ENCODE data around the gene CLDN11. TPM values are rescaled to one million over a fixed set of nuclear protein-coding genes. Genes with fewer than 3 reads are reported as not detected.

The CLDN11 gene
- total RNA-seq, 2 donors from 2014 or later = 26.5 to 41.5 TPM

DNA sequence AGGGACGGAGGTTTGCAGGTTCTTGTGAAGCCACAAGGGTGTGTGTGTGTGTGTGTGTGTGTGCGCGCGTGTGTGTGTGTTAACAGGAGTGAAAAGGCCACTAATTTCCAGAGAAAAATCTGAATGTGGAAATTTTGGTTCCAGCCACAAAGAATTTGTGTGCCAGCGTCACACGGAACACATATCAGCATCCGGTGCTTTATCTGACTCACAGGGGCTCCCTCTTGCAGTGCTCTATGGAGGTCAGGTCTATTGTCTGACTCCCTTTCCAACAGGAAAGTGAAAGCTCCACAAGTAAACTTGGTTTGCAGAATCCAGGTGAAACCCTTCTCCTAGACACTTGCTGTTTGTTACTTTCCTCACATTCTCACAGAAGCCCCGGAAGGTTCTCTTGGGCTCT, 6.2 kb downstream of the CLDN11 start:
- no peak for DNase-seq (ENCODE audit: low spot score)
- intact Hi-C loops (cut with DNase I) = no loop called here

DNA sequence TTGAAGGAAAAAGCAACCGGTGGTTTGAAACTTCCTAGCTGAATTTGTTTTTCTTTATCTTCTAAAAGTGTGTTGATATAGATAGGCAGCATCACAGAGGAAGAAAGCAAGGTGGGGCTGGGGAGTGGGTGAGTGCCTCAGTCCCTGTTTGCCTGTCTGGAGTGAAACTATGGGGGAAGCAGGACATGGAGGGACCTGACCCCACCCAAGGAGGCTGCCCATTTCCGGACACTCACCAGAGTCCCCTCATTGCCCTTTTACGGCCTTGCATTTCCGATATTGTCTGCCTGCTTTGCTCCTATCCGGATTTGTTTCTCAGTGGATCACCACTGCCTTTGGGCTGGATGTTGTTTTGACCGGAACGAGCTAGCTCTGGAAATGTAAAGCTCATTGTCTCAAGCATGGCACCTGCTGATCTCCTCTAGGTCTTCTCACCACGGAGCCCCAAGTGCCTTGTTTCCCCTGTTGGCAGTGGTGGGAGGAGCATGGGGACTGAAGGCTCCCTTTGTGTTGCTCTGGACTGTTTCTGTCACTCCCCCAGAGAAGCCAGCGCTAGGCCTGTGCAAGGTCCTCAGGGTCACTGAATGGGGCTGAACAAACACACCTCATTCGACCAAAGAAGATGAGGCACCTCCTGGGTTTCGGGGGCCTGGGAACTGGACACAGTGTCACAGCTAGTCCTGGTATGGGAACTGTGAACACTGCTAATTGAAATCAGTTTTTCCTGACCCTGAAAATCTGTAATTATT, 7.0 kb downstream of the CLDN11 start:
- no peak for DNase-seq (ENCODE audit: low spot score)
- intact Hi-C loops (cut with DNase I) = no loop called here

DNA sequence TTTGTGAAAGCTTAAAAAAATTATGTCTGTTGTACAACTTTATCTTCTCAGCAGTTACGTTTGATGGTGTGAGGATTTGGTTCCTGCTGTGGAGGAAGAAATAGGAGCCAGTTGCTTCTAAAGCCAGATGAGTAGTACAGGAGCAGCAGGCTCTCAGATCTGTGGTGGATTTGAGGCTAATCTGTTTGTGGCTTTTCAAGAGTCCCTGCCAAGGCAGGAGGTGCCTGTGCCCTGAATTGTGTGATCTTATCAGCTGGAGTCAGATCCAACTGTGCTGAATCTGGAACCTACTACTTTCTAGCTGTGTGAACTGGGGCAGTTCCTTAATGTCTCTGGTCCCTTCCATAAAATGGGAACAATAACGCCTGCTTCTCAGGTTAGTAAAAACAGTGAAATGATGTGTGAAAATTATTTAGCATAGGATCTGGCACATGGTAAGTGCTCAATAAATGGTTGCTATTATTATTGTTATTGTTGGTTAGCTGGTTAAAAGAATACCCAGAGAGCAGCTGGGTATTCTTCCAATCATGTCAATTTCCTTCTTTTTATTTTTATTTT, 7.7 kb downstream of the CLDN11 start:
- intact Hi-C loops (cut with DNase I) = no loop called here
- DNase-seq (ENCODE audit: low spot score) = no peak

DNA sequence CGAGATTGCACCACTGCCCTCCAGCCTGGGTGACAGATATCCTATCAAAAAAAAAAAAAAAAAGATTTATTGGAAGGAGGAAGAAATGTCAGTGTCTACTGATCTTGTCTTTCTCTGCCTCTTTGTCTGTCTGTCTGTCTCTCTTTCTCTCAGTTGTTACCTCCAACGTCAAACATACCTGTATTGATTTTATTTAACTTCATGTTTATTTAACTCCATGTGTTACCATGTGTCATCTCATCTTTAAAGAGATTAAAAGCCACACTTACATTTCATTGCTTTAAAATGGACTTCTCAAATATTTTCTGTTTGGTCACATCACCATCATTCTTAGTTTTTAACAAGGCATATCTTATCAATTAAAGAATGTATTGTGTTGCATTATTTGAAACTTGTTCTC, 9.4 kb downstream of the CLDN11 start:
- intact Hi-C loops (cut with DNase I) = no loop called here
- DNase-seq (ENCODE audit: low spot score) = no peak

DNA sequence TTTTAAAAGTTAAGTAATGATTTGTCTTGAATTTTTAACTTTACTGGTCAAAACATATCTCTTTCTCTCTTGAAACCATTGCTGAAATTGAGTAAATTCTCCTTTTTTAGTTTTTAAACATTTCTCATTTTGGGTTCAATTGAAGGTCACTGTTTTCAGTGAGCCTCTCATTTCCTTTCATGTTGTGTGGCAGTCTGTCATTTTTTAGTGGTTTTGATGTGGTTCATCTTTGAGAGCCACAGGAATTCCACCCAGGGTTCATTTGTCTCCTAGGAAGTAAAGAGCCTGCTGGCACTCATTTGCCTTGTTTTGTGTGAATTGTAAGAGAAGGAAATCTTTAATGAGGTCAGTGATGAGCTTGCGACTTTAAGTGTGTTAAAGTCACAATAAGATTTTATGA, 10.4 kb downstream of the CLDN11 start:
- intact Hi-C loops (cut with DNase I) = no loop called here
- DNase-seq (ENCODE audit: low spot score) = no peak

DNA sequence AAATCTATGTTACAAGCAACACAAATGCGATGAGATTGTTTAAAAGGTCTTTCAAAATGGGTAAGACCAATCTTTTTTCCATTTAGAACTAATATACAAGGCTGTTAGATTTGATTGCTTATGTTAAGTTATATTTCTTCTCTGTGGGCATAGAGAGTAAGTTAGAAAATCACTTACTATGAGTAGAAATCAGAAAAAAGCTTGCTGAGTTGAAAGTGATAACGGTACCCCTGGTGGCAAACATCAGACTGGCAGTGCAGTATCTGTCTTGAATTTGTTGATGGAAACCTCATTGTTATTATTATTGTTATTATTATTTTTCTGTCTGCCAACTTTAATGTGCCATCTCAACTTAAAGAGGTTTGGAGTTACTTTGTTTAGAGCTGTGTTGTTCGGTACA, 12.4 kb downstream of the CLDN11 start:
- intact Hi-C loops (cut with DNase I) = no loop called here

DNA sequence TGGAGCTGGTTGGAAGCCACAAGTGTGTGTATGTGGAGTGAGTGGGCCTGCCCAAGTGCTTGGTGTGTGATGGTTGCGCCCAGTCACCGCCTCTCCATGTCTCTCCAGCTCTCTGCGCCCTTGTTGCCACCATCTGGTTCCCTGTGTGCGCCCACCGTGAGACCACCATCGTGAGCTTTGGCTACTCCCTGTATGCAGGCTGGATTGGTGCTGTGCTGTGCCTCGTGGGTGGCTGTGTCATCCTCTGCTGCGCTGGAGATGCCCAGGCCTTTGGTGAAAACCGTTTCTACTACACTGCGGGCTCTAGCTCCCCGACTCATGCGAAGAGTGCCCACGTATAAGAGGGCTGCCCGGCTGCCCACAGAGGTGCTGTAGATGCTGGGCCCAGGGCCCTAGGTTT, 13.7 kb downstream of the CLDN11 start:
- no peak for DNase-seq (ENCODE audit: low spot score)
- intact Hi-C loops (cut with DNase I) = no loop called here

More for the DNA sequence above, 12.4 kb downstream of the CLDN11 start:
- no peak for DNase-seq (ENCODE audit: low spot score)

DNA sequence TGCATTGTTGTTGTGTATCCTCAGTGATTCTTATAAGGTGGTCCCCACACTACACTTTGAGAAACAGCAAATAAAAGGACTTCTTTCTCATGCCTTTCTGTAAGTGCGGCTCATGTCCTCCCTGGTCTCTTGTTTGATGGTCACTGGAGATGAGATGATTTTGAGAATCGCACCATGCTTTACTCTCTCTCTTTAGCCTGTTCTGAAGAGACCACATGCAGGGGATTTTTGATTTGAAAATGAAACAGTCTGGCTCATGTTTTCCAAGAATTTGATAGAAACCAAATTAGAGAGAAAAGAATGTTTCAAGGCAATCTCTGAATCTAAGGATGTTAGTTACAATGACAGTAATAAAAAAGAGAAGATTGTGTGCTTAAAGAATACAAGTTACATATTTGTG, 18.0 kb downstream of the CLDN11 start:
- intact Hi-C loops (cut with DNase I) = no loop called here
- no peak for DNase-seq (ENCODE audit: low spot score)

DNA sequence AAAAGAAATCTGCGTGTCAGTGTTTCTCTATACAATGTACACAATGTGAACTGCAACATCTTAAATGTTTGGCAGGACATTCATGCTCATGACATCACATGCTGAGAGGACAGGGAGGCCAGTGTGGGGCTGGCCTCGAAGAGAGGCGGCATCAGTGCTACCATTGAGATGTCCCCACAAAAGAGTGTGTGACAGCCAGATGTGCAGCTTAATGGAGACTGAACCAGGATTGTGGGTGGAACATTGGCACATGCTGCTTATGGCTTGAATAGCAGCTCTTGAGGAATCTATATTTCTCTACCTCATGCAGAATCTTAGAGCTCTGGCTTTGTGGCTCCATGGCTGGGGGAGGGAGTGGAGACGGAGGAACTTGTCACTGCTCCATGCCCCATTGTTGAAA, 18.5 kb downstream of the CLDN11 start:
- no peak for DNase-seq (ENCODE audit: low spot score)
- intact Hi-C loops (cut with DNase I) = no loop called here

DNA sequence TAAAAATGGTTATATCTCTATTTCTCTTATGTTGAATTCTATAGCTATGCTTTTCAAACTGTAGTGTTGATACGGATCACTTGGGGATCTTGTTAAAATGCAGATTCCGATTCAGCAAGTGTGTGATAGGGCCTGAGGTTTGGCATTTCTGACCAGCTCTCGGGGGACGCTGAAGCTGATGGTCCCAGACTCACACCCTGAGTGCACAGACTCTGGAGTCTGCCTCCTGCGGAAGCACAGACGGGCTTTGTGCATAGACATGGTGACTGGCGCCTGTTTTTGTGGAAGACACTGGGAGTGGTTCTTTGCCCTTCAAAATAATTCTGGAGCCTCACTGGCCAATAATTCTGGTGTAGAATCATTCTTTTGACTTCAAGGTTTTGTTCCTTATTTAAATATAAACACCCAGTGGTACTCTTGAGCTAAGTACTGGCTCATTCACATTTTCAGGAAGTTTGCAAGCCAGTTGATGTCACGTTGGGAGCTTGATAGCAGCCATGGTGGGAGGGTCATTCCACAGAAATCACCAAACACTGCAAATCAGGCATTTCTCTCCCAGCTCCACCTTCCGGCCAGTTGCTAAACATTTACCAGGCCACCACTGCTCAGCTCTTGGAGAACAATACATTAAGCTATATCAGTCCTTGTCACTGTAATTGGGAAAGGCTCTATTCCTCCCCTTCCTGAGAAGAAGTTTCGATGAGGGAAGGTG, 19.2 kb downstream of the CLDN11 start:
- DNase-seq (ENCODE audit: low spot score) = no peak
- intact Hi-C loops (cut with DNase I) = no loop called here

DNA sequence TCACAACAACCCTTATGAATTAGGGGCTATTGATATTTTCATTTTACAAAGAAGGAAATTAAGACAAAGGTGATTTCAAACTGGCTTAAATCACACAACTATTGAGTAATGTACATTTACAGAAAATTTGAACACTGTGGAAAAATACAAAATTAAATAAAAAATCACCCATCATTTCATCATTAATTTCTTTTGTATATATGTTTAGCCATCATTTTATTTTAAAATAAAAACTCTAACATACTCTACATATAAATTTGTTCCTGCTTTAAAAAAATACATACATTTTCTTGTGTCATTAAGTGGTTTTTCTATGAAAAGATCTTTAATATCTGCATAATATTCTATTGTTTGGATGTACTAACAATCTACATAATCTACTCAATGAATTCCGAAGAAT, 20.2 kb downstream of the CLDN11 start:
- no peak for DNase-seq (ENCODE audit: low spot score)
- intact Hi-C loops (cut with DNase I) = no loop called here

DNA sequence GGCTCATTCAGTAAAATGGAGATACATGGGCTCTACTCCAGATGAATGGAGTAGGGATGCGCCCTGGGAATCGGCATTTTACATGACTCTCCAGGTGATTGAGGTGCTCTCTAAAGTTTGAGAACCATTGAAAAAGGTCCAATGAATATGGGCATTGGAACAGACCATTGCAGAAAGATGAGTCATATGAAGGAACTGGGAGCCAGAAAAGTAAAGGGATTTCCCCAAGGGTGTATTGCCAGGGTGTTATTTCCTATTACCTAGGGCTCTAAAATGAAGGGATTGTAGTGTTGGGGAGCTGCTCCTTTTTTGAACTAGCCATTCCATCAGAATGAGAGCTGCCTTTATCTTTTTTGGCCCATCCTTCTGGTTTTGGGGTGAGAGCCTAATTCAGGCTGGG, 21.7 kb downstream of the CLDN11 start:
- DNase-seq (ENCODE audit: low spot score) = no peak
- intact Hi-C loops (cut with DNase I) = no loop called here

DNA sequence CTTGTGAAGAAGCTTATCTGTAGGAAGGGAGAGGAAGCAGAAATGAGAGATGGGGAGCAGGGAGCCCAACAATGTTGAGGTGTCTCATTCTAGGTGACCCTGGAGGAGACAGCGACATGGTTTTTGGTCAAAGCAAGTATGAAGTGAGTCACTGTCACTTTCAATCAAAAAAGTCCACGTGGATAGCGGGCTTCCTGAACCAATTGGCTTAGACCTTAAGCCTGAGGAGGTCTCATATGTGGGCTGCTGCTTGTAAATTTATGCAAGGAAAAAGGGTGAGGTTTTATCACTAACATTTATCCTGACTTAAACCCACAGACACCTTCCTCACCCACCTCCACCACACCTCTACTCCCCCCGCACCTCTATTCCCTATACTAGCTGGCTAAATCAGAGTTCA, 22.7 kb downstream of the CLDN11 start:
- intact Hi-C loops (cut with DNase I) = no loop called here
- DNase-seq (ENCODE audit: low spot score) = no peak

DNA sequence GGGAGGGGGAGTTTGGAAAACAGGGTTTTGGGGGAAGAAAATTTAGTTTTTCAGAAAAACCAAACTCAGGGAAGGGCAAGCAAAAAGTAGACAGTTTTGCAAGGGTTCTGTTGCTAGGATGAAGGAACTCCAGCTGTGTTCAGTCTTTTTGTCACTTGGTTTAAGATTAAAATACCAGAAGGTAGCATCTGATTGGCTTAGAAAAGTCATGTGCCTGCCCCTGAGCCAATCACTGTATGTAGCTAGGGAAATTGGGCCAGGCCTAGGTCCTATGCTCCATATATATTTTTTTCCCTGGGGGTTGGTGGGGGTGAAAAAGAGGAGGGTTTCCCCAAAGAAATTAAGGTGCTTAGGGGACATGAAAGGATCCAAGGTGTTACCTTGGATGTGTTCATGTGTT, 24.3 kb downstream of the CLDN11 start:
- DNase-seq (ENCODE audit: low spot score) = no peak
- intact Hi-C loops (cut with DNase I) = no loop called here

DNA sequence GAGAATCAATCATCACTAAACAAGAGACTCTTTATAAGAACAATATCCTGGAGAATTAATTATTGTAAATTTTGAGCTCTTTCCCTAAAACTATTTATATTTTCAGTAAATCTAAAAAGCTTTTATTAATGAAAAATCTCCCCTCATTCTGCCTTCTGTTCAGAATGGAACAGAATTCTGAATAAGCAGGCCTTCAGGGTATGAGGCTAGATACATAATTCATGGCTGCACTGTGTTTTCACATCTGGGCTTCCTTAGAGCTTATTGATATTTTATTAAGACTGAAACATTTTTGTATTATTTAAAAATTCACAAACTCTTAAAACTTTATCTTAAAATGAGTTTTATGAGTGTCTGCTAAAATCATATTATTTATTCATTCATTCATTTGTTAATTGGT, 24.8 kb downstream of the CLDN11 start:
- DNase-seq (ENCODE audit: low spot score) = no peak
- intact Hi-C loops (cut with DNase I) = no loop called here

DNA sequence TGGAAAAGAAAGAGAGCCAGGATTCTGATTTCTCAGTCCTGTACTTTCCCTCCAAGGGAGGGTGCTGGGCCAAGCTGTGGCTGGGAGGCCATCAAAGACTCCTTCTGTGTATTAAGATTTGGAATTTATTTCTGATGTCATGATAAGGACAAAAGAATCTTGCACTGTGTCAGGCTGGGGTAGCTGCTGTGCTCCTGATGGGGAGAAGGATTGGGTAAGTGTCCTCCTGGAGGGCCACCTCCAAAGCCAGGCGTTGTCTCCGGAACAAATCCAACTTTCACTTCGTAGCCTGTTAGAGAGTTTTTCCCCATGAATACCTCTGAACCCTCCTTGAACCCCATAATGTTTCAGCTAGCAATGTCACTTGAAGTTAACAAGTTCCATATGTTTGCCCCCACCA, 29.9 kb downstream of the CLDN11 start:
- DNase-seq (ENCODE audit: low spot score) = no peak
- intact Hi-C loops (cut with DNase I) = no loop called here

DNA sequence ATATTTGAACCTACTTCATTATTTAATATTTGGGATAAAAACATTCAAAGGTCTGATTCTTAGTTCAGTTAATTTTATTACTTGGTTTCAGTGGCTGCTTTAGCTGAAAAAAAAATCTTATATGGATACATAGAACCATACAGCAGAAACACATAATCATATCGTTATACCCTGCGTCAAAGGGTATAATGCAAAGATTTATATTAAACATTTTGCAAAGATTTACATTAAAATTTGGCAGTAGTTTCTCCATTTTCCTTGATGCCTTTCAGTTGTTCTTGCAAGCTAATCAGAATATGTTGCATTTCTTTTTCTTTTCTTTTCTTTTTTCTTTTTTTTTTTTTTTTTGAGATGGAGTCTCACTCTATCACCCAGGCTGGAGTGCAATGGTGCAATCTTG, 31.4 kb downstream of the CLDN11 start:
- DNase-seq (ENCODE audit: low spot score) = no peak
- intact Hi-C loops (cut with DNase I) = no loop called here

DNA sequence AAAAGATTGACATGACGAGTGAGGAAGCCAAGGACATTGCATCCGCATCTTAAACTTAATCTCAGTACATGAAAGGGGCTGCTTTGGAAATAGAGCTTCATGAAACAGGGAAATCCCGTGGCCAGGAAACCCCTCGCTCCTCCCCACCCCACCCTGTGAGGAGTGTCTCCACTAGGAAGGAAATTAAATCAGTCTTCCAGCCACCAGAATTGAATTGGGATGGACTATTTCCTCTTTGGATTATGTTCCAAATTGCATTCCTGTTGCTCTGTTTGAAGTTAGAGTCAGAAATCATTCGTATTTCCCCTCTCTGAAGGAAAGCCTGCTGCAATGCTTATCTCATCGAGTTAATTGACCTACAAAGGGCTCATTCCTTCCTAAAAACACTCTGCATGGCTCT, 35.8 kb downstream of the CLDN11 start:
- intact Hi-C loops (cut with DNase I) = no loop called here
- DNase-seq (ENCODE audit: low spot score) = no peak

DNA sequence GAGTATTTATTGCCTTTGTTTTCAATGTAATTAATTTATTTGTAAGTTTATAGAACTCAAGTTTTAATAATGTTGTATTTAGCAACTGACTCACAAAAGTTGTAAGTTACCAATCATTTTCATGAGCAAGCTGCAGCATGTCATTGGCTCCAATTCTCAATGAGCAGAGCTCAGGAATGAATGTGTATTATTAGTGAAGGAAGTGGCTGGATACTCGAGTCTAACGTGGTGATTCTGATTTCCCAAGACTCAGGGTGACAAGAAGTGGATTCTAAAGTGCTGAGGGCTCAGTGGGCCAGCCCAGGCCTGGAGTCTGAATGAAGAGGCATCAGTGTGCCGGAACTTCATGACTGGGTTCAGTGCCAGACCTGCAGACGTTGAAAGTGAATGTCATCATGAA, 39.6 kb downstream of the CLDN11 start:
- intact Hi-C loops (cut with DNase I) = no loop called here
- no peak for DNase-seq (ENCODE audit: low spot score)

DNA sequence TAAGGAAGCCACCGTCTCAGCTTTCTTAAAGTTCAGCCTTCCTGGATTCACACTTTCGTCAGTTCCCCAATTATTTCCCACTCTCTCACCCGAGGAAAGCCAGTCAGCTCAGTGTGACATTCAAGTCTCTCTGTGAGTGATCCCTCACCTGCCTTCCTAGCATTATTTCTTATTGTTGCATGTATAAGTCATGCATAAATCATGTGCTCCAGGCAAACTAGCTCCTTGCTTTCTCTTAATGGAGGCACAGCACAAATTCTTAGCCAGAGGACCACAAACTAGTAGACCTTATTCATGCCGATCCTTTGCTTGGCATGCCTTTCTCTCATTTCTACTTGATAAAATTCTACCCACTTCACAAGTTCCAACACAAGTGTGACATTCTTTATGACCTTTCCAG, 44.3 kb downstream of the CLDN11 start:
- no peak for DNase-seq (ENCODE audit: low spot score)
- intact Hi-C loops (cut with DNase I) = no loop called here

DNA sequence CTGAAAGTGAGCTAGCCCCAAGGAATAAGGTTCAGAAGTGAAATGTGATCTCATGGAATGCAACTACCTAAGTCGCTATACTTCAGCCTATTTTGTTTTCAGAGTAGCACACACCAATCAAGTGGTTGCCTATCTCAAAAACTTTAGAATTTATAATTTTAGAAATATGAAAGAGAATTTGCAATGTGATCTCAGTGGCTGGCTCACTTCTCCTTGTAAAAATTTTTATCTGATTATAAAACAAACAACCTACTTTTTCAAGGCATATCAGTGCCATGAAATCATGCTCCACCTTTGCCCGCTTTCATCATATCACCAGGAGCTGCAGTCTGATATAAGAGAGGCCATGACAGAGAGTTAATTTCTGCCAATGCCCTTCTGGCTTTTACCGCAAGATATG, 47.3 kb downstream of the CLDN11 start:
- intact Hi-C loops (cut with DNase I) = no loop called here
- DNase-seq (ENCODE audit: low spot score) = no peak

Data from posterior vena cava (tissue), 2 donors.